B cell (primary cell): Measurements from ENCODE around the gene C19orf85.

Source experiments
- CTCF ChIP-seq: fragments of 200-600 bp; IDR thresholded peaks from one replicate; pipeline ENCODE4 v1.8.0; 2022; ENCODE audit warnings: antibody characterized with exemption, mild to moderate bottlenecking
- EZH2 ChIP-seq: IDR thresholded peaks from 2 replicates; pipeline ENCODE4 v1.6.1; 2012; ENCODE audit warnings: borderline replicate concordance, low read depth, mild to moderate bottlenecking, moderate library complexity, low read length; ENCODE audit not compliant: insufficient read depth, poor library complexity, severe bottlenecking

DNA sequence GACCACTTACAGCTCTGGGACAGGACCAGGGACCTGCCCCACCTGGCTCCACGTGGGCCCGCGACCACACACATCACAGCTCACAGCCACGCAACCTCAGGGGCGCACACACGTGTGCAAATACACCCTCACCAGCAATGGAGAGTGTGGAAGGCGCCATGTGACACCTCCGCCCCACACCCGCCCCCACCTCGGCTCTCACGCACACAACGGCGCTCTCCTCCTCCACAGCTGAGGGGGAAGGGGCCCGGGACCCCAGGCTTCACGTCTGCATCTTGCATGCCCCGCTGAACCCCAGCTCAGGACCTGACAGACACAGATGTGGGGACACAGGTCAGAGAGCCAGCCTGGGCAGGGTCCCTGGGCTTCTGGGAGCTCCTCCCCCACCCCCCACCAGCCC is 15.1 kb downstream of the C19orf85 start:
- TF ChIP-seq CTCF (no peak), EZH2 (no peak)
